GM23338 (cell line): Measurements from ENCODE around the gene OTOR. TPM values are rescaled to one million over a fixed set of nuclear protein-coding genes. Genes with fewer than 3 reads are reported as not detected.

ENCODE experiments used
- ATAC-seq: fragments of 200-7000 bp; cut with Tn5 transposase; 3 replicates; pipeline ENCODE4 v1.9.1; 2020
- DNase-seq: peaks from one replicate; pipeline ENCODE4 v3.0.0-alpha.2; 2015; ENCODE audit warnings: low spot score
- H2AFZ ChIP-seq: fragments of 200-600 bp; sonication (generic); 2 replicates; pipeline ENCODE4 v1.8.0; 2016; ENCODE audit warnings: antibody characterized with exemption, mild to moderate bottlenecking, moderate library complexity
- H3F3A ChIP-seq: fragments of 200-600 bp; sonication (generic); replicated peaks from 2 replicates; pipeline ENCODE4 v1.8.0; 2017; ENCODE audit warnings: antibody characterized with exemption, mixed run types, low read depth
- H3K27ac ChIP-seq: fragments of 200-600 bp; sonication (generic); 2 replicates; pipeline ENCODE4 v1.6.1; 2016; ENCODE audit warnings: low read depth
- H3K27me3 ChIP-seq: fragments of 200-600 bp; sonication (generic); 2 replicates; pipeline ENCODE4 v1.8.0; 2016; ENCODE audit warnings: mild to moderate bottlenecking, mixed run types, moderate library complexity; ENCODE audit not compliant: insufficient read depth
- H3K36me3 ChIP-seq: fragments of 200-600 bp; sonication (generic); 2 replicates; pipeline ENCODE4 v1.8.0; 2016; ENCODE audit warnings: mild to moderate bottlenecking; ENCODE audit not compliant: insufficient read depth
- H3K4me1 ChIP-seq: fragments of 200-600 bp; sonication (generic); 2 replicates; pipeline ENCODE4 v1.8.0; 2016; ENCODE audit warnings: mild to moderate bottlenecking, moderate library complexity; ENCODE audit not compliant: insufficient read depth
- H3K4me2 ChIP-seq: fragments of 200-600 bp; sonication (generic); 2 replicates; pipeline ENCODE4 v1.7.1; 2017; ENCODE audit warnings: mixed run types
- H3K4me3 ChIP-seq: fragments of 200-600 bp; sonication (generic); 2 replicates; pipeline ENCODE4 v1.6.1; 2016; ENCODE audit warnings: mixed run types
- H3K79me2 ChIP-seq: fragments of 200-600 bp; sonication (generic); replicated peaks from 2 replicates; pipeline ENCODE4 v1.8.0; 2017; ENCODE audit warnings: mild to moderate bottlenecking; ENCODE audit not compliant: insufficient read depth
- H3K9me2 ChIP-seq: fragments of 200-600 bp; sonication (generic); 2 replicates; pipeline ENCODE4 v1.8.0; 2017; ENCODE audit not compliant: insufficient read depth
- H4K20me1 ChIP-seq: fragments of 200-600 bp; sonication (generic); replicated peaks from 2 replicates; pipeline ENCODE4 v1.8.0; 2017; ENCODE audit warnings: mild to moderate bottlenecking; ENCODE audit not compliant: insufficient read depth
- H3K27ac Mint-ChIP-seq: 2 replicates; pipeline ENCODE4 v1.8.0; 2020; ENCODE audit warnings: inconsistent platforms, mild to moderate bottlenecking, moderate library complexity, mixed read lengths
- H3K27me3 Mint-ChIP-seq: 3 replicates; pipeline ENCODE4 v1.8.0; 2022; ENCODE audit warnings: low read depth, mild to moderate bottlenecking, moderate library complexity, mixed read lengths, inconsistent platforms; ENCODE audit not compliant: insufficient read depth, poor library complexity
- H3K36me3 Mint-ChIP-seq: 3 replicates; pipeline ENCODE4 v1.8.0; 2021; ENCODE audit warnings: low read depth, mild to moderate bottlenecking, inconsistent platforms, moderate library complexity, mixed read lengths
- H3K4me1 Mint-ChIP-seq: 3 replicates; pipeline ENCODE4 v1.8.0; 2020; ENCODE audit warnings: mild to moderate bottlenecking, inconsistent platforms, mixed read lengths
- H3K4me3 Mint-ChIP-seq: 3 replicates; pipeline ENCODE4 v1.8.0; 2021; ENCODE audit warnings: moderate library complexity, mild to moderate bottlenecking, inconsistent platforms, mixed read lengths
- H3K9me3 Mint-ChIP-seq: 3 replicates; pipeline ENCODE4 v1.8.0; 2020; ENCODE audit warnings: moderate library complexity, mild to moderate bottlenecking, inconsistent platforms, mixed read lengths
- CREB1 ChIP-seq: fragments of 250-450 bp; sonication (Bioruptor Pico); IDR thresholded peaks from 2 replicates; pipeline ENCODE4 v1.5.0; 2020; ENCODE audit warnings: low read depth, mild to moderate bottlenecking, moderate library complexity
- EZH2 ChIP-seq: fragments of 200-600 bp; sonication (generic); IDR thresholded peaks from one replicate; pipeline ENCODE4 v1.8.0; 2017; ENCODE audit warnings: antibody characterized with exemption, mild to moderate bottlenecking, low read depth; ENCODE audit not compliant: unreplicated experiment
- EZH2phosphoT487 ChIP-seq: fragments of 200-600 bp; sonication (generic); IDR thresholded peaks from one replicate; pipeline ENCODE4 v1.8.1; 2018; ENCODE audit warnings: antibody characterized with exemption; ENCODE audit not compliant: unreplicated experiment
- JUNB ChIP-seq: IDR thresholded peaks from one replicate; pipeline ENCODE4 v1.6.1; 2016; ENCODE audit warnings: antibody characterized with exemption; ENCODE audit not compliant: unreplicated experiment
- NANOG ChIP-seq: IDR thresholded peaks from 2 replicates; pipeline ENCODE4 v1.6.1; 2016; ENCODE audit warnings: antibody characterized with exemption, borderline replicate concordance
- POLR2AphosphoS5 ChIP-seq: IDR thresholded peaks from 2 replicates; pipeline ENCODE4 v1.6.1; 2016; ENCODE audit warnings: antibody characterized with exemption, low read depth
- STAT1 ChIP-seq: IDR thresholded peaks from one replicate; pipeline ENCODE4 v1.6.1; 2016; ENCODE audit warnings: antibody characterized with exemption; ENCODE audit not compliant: unreplicated experiment
- ZNF114 ChIP-seq: fragments of 250-450 bp; sonication (Bioruptor Pico); IDR thresholded peaks from 2 replicates; pipeline ENCODE4 v1.5.0; 2020; ENCODE audit warnings: mild to moderate bottlenecking, moderate library complexity
- ZNF331 ChIP-seq: fragments of 250-450 bp; sonication (Bioruptor Pico); IDR thresholded peaks from 2 replicates; pipeline ENCODE4 v1.5.0; 2020; ENCODE audit warnings: low read depth, mild to moderate bottlenecking, moderate library complexity
- polyA plus RNA-seq: library from polyadenylated mRNA; unstranded; fragments of >200 nt; fragmentation: Nextera tagmentation; extraction: Ambion mirVana; gene quantifications from 2 replicates; pipeline ENCODE4 v1.2.1, GENCODE V29; 2016
- total RNA-seq: library from RNA; depleted of rRNA; stranded (reverse); fragments of >200 nt; shearing (Covaris generic); gene quantifications from 2 replicates; pipeline ENCODE4 v1.2.3, GENCODE V29; 2014
- TF ChIP-seq, protein P1 (sequence below), 2 experiments: fragments of 200-600 bp in 1 of 2; sonication (generic) in 1 of 2; conservative IDR thresholded peaks; 2 replicates each; pipeline versions ENCODE4 v1.5.1 to v1.6.1; 2016 to 2017; ENCODE audit warnings: antibody characterized with exemption in 2 of 2, low read depth in 2 of 2, mild to moderate bottlenecking in 2 of 2, moderate library complexity in 1 of 2
- TF ChIP-seq, protein P2 (sequence below): IDR thresholded peaks from 2 replicates; pipeline ENCODE4 v1.6.1; 2016; ENCODE audit warnings: antibody characterized with exemption
- TF ChIP-seq, protein P3 (sequence below): IDR thresholded peaks from one replicate; pipeline ENCODE4 v1.6.1; 2018; ENCODE audit warnings: antibody characterized with exemption; ENCODE audit not compliant: unreplicated experiment

The OTOR gene
- total and polyA plus RNA-seq, 2 experiments from 2014 or later: not detected

DNA sequence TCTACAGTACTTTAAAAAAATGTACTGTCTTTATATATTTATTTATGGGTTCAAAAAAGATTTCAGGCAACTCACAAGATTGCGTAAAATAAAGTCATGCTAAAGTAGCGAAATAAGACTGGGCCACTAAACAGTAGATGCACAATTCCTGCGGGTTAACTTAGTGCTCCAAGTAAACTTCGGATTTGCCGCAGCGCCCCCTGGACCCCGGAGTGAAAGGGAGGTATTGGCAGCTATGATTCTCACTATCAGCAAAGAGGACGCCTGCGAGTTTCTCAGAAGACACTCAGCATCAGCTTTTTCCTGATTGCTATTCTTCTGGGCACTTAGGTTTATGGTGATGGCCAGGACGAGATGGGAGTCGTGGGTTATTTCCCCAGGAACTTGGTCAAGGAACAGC is 1.4 kb downstream of the OTOR start:
- Histone ChIP-seq H3K4me1 (peaks cover 9% of the 10 kb centered on the region; the same call in 1 of the 2 replicates), H3K27ac (no peak overlapping the region), H3K9me2 (no peaks in the 10 kb centered on the region), H3K4me2 (no peak overlapping the region), H4K20me1 (no peaks in the 10 kb centered on the region), H3K36me3 (no peaks in the 10 kb centered on the region), H2AFZ (peak overlapping the region; percentile 52; the same call in 1 of the 2 replicates), H3K4me3 (no peak overlapping the region), H3K27me3 (no peaks in the 10 kb centered on the region), H3F3A (no peaks in the 10 kb centered on the region), H3K79me2 (no peaks in the 10 kb centered on the region)
- peak; percentile 72 for ATAC-seq
- Mint-ChIP-seq H3K4me1 (peaks cover 20% of the 10 kb centered on the region), H3K27ac (no peak overlapping the region), H3K27me3 (peaks cover 1% of the 10 kb centered on the region), H3K9me3 (peaks cover 3% of the 10 kb centered on the region; the same call in 2 of the 3 replicates), H3K36me3 (peaks cover 4% of the 10 kb centered on the region; the same call in 1 of the 3 replicates), H3K4me3 (no peak overlapping the region)
- DNase-seq: peak; percentile 78
- TF ChIP-seq, protein P1, sequence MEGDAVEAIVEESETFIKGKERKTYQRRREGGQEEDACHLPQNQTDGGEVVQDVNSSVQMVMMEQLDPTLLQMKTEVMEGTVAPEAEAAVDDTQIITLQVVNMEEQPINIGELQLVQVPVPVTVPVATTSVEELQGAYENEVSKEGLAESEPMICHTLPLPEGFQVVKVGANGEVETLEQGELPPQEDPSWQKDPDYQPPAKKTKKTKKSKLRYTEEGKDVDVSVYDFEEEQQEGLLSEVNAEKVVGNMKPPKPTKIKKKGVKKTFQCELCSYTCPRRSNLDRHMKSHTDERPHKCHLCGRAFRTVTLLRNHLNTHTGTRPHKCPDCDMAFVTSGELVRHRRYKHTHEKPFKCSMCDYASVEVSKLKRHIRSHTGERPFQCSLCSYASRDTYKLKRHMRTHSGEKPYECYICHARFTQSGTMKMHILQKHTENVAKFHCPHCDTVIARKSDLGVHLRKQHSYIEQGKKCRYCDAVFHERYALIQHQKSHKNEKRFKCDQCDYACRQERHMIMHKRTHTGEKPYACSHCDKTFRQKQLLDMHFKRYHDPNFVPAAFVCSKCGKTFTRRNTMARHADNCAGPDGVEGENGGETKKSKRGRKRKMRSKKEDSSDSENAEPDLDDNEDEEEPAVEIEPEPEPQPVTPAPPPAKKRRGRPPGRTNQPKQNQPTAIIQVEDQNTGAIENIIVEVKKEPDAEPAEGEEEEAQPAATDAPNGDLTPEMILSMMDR (conservative IDR thresholded peaks at IDR 0.05; ENCODE audit: low read depth in 2 of 2): peak; percentile 68 to 75
- no peak for TF ChIP-seq EZH2phosphoT487

DNA sequence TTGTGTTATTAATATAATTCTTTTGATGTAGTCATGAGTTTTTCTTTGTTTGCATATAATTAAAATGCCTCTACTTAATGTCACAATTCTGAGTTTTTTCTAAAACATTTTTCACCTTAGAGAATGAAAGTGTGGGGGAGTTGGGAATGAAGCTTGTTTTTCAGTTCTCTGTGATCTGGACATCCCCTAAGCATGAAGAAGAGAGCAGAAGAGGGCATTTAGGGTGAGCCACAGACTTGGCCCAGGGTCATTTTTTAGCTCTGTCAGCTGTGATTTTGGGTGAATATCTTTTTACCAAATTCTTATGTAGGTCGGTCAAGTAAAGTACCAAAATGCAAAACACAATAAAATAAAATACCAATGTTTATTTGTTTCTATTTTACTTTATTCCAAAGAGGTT is 3.9 kb downstream of the OTOR start:
- Histone ChIP-seq H4K20me1 (no peaks in the 10 kb centered on the region), H3F3A (no peaks in the 10 kb centered on the region), H3K36me3 (no peaks in the 10 kb centered on the region), H3K27me3 (no peaks in the 10 kb centered on the region), H3K4me2 (no peak overlapping the region), H3K9me2 (no peaks in the 10 kb centered on the region), H3K4me1 (peaks cover 9% of the 10 kb centered on the region; the same call in 1 of the 2 replicates), H3K4me3 (no peak overlapping the region), H3K27ac (no peak overlapping the region), H3K79me2 (no peaks in the 10 kb centered on the region), H2AFZ (no peak overlapping the region)
- Mint-ChIP-seq H3K4me3 (no peak overlapping the region), H3K27me3 (peaks cover 1% of the 10 kb centered on the region), H3K4me1 (peaks cover 20% of the 10 kb centered on the region), H3K27ac (no peak overlapping the region), H3K36me3 (peaks cover 10% of the 10 kb centered on the region), H3K9me3 (peaks cover 22% of the 10 kb centered on the region)
- ATAC-seq (no peak), DNase-seq (no peak)
- TF ChIP-seq, protein P2, sequence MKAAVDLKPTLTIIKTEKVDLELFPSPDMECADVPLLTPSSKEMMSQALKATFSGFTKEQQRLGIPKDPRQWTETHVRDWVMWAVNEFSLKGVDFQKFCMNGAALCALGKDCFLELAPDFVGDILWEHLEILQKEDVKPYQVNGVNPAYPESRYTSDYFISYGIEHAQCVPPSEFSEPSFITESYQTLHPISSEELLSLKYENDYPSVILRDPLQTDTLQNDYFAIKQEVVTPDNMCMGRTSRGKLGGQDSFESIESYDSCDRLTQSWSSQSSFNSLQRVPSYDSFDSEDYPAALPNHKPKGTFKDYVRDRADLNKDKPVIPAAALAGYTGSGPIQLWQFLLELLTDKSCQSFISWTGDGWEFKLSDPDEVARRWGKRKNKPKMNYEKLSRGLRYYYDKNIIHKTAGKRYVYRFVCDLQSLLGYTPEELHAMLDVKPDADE: no peak
- no peak for TF ChIP-seq NANOG
- no peak for TF ChIP-seq ZNF114
- TF ChIP-seq POLR2AphosphoS5: no peak
- no peak for TF ChIP-seq EZH2
- TF ChIP-seq JUNB: no peak
- no peak for TF ChIP-seq ZNF331 (CRISPR knock-in tag)
- TF ChIP-seq CREB1 (CRISPR knock-in tag): no peak
- TF ChIP-seq EZH2phosphoT487: no peak
- TF ChIP-seq, protein P3, sequence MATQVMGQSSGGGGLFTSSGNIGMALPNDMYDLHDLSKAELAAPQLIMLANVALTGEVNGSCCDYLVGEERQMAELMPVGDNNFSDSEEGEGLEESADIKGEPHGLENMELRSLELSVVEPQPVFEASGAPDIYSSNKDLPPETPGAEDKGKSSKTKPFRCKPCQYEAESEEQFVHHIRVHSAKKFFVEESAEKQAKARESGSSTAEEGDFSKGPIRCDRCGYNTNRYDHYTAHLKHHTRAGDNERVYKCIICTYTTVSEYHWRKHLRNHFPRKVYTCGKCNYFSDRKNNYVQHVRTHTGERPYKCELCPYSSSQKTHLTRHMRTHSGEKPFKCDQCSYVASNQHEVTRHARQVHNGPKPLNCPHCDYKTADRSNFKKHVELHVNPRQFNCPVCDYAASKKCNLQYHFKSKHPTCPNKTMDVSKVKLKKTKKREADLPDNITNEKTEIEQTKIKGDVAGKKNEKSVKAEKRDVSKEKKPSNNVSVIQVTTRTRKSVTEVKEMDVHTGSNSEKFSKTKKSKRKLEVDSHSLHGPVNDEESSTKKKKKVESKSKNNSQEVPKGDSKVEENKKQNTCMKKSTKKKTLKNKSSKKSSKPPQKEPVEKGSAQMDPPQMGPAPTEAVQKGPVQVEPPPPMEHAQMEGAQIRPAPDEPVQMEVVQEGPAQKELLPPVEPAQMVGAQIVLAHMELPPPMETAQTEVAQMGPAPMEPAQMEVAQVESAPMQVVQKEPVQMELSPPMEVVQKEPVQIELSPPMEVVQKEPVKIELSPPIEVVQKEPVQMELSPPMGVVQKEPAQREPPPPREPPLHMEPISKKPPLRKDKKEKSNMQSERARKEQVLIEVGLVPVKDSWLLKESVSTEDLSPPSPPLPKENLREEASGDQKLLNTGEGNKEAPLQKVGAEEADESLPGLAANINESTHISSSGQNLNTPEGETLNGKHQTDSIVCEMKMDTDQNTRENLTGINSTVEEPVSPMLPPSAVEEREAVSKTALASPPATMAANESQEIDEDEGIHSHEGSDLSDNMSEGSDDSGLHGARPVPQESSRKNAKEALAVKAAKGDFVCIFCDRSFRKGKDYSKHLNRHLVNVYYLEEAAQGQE: no peak
- no peak for TF ChIP-seq STAT1
- TF ChIP-seq, protein P1 (conservative IDR thresholded peaks at IDR 0.05; ENCODE audit: low read depth in 2 of 2): no peak
